ENCODE measurements around the gene CNOT3. TPM values are rescaled to one million over a fixed set of nuclear protein-coding genes. Genes with fewer than 3 reads are reported as not detected.
A peak's percentile ranks its signal among the peaks of the same experiment; 100 is the strongest.

The CNOT3 gene
- total RNA-seq, 4 donors from 2014 or later: 21.6 to 30.3 (median 24.8) TPM

- Histone ChIP-seq H3K4me1 (peaks cover 0 to 15% (median 12%) of the 10 kb centered on the region in 4 donors), H3K4me3 (no peak overlapping the region), H3K27ac (no peak overlapping the region), H3K27me3 (no peaks in the 10 kb centered on the region), H3K9me3 (no peaks in the 10 kb centered on the region), H3K36me3 (peaks cover 0 to 50% (median 13%) of the 10 kb centered on the region in 3 donors)
- no peak for DNase-seq (ENCODE audit: low spot score in 2 of 2)
- no peak for TF ChIP-seq POLR2A (IDR thresholded peaks at IDR 0.05)
- TF ChIP-seq EP300 (IDR thresholded peaks at IDR 0.05): no peak
- TF ChIP-seq, protein P1, sequence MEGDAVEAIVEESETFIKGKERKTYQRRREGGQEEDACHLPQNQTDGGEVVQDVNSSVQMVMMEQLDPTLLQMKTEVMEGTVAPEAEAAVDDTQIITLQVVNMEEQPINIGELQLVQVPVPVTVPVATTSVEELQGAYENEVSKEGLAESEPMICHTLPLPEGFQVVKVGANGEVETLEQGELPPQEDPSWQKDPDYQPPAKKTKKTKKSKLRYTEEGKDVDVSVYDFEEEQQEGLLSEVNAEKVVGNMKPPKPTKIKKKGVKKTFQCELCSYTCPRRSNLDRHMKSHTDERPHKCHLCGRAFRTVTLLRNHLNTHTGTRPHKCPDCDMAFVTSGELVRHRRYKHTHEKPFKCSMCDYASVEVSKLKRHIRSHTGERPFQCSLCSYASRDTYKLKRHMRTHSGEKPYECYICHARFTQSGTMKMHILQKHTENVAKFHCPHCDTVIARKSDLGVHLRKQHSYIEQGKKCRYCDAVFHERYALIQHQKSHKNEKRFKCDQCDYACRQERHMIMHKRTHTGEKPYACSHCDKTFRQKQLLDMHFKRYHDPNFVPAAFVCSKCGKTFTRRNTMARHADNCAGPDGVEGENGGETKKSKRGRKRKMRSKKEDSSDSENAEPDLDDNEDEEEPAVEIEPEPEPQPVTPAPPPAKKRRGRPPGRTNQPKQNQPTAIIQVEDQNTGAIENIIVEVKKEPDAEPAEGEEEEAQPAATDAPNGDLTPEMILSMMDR (IDR thresholded peaks at IDR 0.05): no peak
- WGBS, 2 donors: 73 to 79% methylated on average over 10 of the region's 10 CpGs
Observed at GRCh38 chr19:54133312-54133956, 4.1 kb upstream of the CNOT3 start.

- WGBS, 2 donors: 57 to 71% methylated on average over 2 of the region's 2 CpGs
Observed at GRCh38 chr19:54133957-54134590, 3.5 kb upstream of the CNOT3 start.

GRCh38 chr19:54136086-54136863 is 1.3 kb upstream of the CNOT3 start:
- TF ChIP-seq, protein P1 (IDR thresholded peaks at IDR 0.05): no peak
- no peak for TF ChIP-seq EP300 (IDR thresholded peaks at IDR 0.05)
- TF ChIP-seq POLR2A (IDR thresholded peaks at IDR 0.05): no peak
- DNase-seq (ENCODE audit: low spot score in 2 of 2): no peak

More at GRCh38 chr19:54133957-54134590, 3.5 kb upstream of the CNOT3 start:
- Histone ChIP-seq H3K36me3 (peaks cover 0 to 44% (median 7%) of the 10 kb centered on the region in 3 donors), H3K27ac (no peak overlapping the region), H3K4me3 (no peak overlapping the region), H3K27me3 (no peaks in the 10 kb centered on the region), H3K9me3 (no peaks in the 10 kb centered on the region), H3K4me1 (peaks cover 0 to 21% (median 18%) of the 10 kb centered on the region in 4 donors)
- no peak for DNase-seq (ENCODE audit: low spot score in 2 of 2)
- TF ChIP-seq, protein P1 (IDR thresholded peaks at IDR 0.05): no peak
- TF ChIP-seq EP300 (IDR thresholded peaks at IDR 0.05) (no peak), POLR2A (IDR thresholded peaks at IDR 0.05) (no peak)

GRCh38 chr19:54136864-54137698 is 481 bp upstream of the CNOT3 start:
- H3K9me3 ChIP-seq: no peaks in the 10 kb centered on the region
- H3K27ac ChIP-seq: peak overlapping the region; percentile 92 to 97 (median 96)
- peak overlapping the region; percentile 28 to 98 (median 91) for H3K4me3 ChIP-seq
- WGBS, 2 donors: 0% methylated on average over 42 to 46 of the region's 46 CpGs
- H3K4me1 ChIP-seq: peaks cover 0 to 48% (median 31%) of the 10 kb centered on the region in 4 donors
- peak; percentile 97 to 99 for DNase-seq (ENCODE audit: low spot score in 2 of 2)
- H3K36me3 ChIP-seq: peaks cover 0 to 26% (median 0%) of the 10 kb centered on the region in 3 donors
- no peaks in the 10 kb centered on the region for H3K27me3 ChIP-seq
- TF ChIP-seq, protein P1 (IDR thresholded peaks at IDR 0.05): peak in 1 of 5 experiments; percentile 58
- TF ChIP-seq POLR2A (IDR thresholded peaks at IDR 0.05) (peak in 1 of 2 donors; percentile 44), EP300 (IDR thresholded peaks at IDR 0.05) (peak in 1 of 2 donors; percentile 42)

More at GRCh38 chr19:54136086-54136863, 1.3 kb upstream of the CNOT3 start:
- WGBS, 2 donors: 3% methylated on average over 30 of the region's 30 CpGs
- Histone ChIP-seq H3K9me3 (no peaks in the 10 kb centered on the region), H3K4me1 (peaks cover 0 to 43% (median 31%) of the 10 kb centered on the region in 4 donors), H3K36me3 (peaks cover 0 to 34% (median 0%) of the 10 kb centered on the region in 3 donors), H3K4me3 (peak overlapping the region; percentile 22 to 51 (median 34)), H3K27ac (peak overlapping the region; percentile 27 to 78 (median 52)), H3K27me3 (no peaks in the 10 kb centered on the region)
